Omental fat pad (tissue), 4 donors: ENCODE data around the gene SIL1. TPM values are rescaled to one million over a fixed set of nuclear protein-coding genes. Genes with fewer than 3 reads are reported as not detected.

Experiments used
- ATAC-seq: fragments of 150-250 bp; one replicate; pipeline ENCODE4 v1.9.1; 2016; ENCODE audit warnings: mild to moderate bottlenecking, moderate library complexity; ENCODE audit not compliant: low FRiP score
- DNase-seq: peaks from one replicate; pipeline ENCODE4 v3.0.0-alpha.2; 2019; ENCODE audit warnings: low spot score
- total RNA-seq, 4 donors: library from RNA; depleted of rRNA; stranded (reverse); fragments of >200 nt; gene quantifications; one replicate each; pipeline ENCODE4 v1.1.0, GENCODE V29; 2016
- TF ChIP-seq, protein P1 (sequence below), 3 donors: fragments of 450-650 bp; IDR thresholded peaks; one replicate each; pipeline ENCODE4 v1.5.1; 2016 to 2017; ENCODE audit warnings: antibody characterized with exemption in 3 of 3, mild to moderate bottlenecking in 3 of 3, moderate library complexity in 2 of 3

Gene SIL1
- total RNA-seq, 4 donors from 2014 or later, result 34.7 to 66.0 (median 38.9) TPM

GRCh38 chr5:138961221-138961620 is 236.9 kb downstream of the SIL1 start:
- TF ChIP-seq, protein P1, sequence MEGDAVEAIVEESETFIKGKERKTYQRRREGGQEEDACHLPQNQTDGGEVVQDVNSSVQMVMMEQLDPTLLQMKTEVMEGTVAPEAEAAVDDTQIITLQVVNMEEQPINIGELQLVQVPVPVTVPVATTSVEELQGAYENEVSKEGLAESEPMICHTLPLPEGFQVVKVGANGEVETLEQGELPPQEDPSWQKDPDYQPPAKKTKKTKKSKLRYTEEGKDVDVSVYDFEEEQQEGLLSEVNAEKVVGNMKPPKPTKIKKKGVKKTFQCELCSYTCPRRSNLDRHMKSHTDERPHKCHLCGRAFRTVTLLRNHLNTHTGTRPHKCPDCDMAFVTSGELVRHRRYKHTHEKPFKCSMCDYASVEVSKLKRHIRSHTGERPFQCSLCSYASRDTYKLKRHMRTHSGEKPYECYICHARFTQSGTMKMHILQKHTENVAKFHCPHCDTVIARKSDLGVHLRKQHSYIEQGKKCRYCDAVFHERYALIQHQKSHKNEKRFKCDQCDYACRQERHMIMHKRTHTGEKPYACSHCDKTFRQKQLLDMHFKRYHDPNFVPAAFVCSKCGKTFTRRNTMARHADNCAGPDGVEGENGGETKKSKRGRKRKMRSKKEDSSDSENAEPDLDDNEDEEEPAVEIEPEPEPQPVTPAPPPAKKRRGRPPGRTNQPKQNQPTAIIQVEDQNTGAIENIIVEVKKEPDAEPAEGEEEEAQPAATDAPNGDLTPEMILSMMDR (IDR thresholded peaks at IDR 0.05), result no peak
- DNase-seq (no peak), ATAC-seq (no peak)

DNA sequence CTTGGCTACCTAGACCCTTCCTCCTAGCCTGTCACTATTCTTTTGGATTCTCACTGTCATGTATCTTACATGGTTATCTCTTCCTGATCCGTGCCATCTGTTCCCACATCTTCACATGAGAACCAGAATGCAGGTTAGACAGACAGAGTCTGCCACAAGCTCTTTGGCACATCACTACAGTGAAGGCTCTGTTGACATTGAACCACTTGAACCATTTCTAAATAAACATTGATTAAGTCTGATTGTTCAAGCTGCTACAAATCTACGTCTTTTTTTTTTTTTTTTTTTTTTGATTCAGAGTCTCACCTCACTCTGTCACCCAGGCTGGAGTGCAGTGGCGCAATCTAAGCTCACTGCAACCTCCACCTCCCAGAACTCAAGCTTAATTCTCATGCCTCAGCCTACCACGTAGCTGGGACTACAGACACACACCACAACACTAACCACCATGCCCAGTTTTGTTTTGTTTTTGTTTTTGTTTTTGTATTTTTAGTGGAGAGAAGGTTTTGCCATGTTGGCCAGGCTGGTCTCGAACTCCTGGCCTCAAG is 237.9 kb downstream of the SIL1 start:
- DNase-seq (no peak), ATAC-seq (no peak)
- TF ChIP-seq, protein P1 (IDR thresholded peaks at IDR 0.05), result no peak

DNA sequence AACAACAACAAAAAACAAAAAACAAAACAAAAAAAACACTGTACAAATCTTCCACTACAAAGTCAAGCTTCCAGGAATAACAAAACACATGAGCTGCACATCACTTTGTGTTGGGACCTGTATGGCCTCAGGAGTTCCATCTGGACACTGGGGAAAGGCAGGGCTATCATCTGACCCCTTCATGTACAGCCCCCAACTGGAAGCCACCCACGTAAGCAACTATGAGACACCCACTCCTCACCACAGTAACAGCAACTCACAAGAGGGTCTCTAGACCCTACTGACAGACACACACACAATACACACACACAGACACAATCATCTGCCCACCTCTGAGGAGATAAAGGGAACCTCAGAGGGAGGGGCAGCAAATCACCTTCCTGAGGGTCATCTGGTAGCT is 241.4 kb downstream of the SIL1 start:
- TF ChIP-seq, protein P1 (IDR thresholded peaks at IDR 0.05), result no peak
- ATAC-seq (no peak), DNase-seq (no peak)

- TF ChIP-seq, protein P1 (IDR thresholded peaks at IDR 0.05), result no peak
- no peak for ATAC-seq
- no peak for DNase-seq
These were observed 242.4 kb downstream of the SIL1 start for GRCh38 chr5:138955671-138956295.

- ATAC-seq, result no peak
- TF ChIP-seq, protein P1 (IDR thresholded peaks at IDR 0.05), result no peak
- DNase-seq, result no peak
These were observed 243.0 kb downstream of the SIL1 start for GRCh38 chr5:138955013-138955660.

- TF ChIP-seq, protein P1 (IDR thresholded peaks at IDR 0.05), result no peak
- no peak for ATAC-seq
- DNase-seq, result no peak
These were observed 243.7 kb downstream of the SIL1 start for GRCh38 chr5:138954257-138955012.
